ENCODE measurements around the gene DDX10. TPM values are rescaled to one million over a fixed set of nuclear protein-coding genes. Genes with fewer than 3 reads are reported as not detected.

DDX10 gene
- polyA plus RNA-seq, 1 donor (not counting 4 experiments of a cell fraction or from before 2014, with no cell fraction given), result 32.3 TPM

DNA sequence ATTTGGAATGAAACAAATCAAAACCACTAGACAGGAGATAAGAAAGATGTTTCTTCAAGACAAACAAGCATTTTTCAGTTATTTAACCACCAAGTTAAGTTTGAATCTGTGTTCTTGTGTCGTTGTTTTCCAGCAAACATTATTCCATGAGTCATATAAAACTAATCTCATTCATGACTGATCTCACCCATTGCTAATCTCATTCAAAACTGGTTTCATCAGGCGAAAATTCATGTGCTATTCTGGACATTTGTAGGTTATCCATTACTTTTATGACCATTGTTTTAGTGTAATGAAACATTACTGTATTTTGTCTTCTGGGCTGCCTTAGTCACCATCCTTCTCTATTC, 221.8 kb downstream of the DDX10 start:
- H3K4me3 ChIP-seq (ENCODE audit: control insufficient read depth in 2 of 3, extremely low read depth in 1 of 3, insufficient read depth in 2 of 3, low read depth in 1 of 3, low read length in 3 of 3), result no peak overlapping the region
- FAIRE-seq (no peak), DNase-seq (ENCODE audit: low read depth, low spot score) (no peak)
- H4K20me1 ChIP-seq (ENCODE audit: control insufficient read depth, extremely low read depth, insufficient read depth, low read length), result no peaks in the 10 kb centered on the region
- TF ChIP-seq, protein P1, sequence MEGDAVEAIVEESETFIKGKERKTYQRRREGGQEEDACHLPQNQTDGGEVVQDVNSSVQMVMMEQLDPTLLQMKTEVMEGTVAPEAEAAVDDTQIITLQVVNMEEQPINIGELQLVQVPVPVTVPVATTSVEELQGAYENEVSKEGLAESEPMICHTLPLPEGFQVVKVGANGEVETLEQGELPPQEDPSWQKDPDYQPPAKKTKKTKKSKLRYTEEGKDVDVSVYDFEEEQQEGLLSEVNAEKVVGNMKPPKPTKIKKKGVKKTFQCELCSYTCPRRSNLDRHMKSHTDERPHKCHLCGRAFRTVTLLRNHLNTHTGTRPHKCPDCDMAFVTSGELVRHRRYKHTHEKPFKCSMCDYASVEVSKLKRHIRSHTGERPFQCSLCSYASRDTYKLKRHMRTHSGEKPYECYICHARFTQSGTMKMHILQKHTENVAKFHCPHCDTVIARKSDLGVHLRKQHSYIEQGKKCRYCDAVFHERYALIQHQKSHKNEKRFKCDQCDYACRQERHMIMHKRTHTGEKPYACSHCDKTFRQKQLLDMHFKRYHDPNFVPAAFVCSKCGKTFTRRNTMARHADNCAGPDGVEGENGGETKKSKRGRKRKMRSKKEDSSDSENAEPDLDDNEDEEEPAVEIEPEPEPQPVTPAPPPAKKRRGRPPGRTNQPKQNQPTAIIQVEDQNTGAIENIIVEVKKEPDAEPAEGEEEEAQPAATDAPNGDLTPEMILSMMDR (optimal IDR thresholded peaks at IDR 0.05 in 1 of 3, IDR thresholded peaks at IDR 0.05 in 1 of 3, conservative IDR thresholded peaks at IDR 0.05 in 1 of 3; ENCODE audit: extremely low read depth in 1 of 3, insufficient read depth in 2 of 3, low read length in 3 of 3), result no peak
- no peak for TF ChIP-seq EZH2 (IDR thresholded peaks at IDR 0.05; ENCODE audit: low read length)
- no peaks in the 10 kb centered on the region for H3K79me2 ChIP-seq (ENCODE audit: control insufficient read depth, insufficient read depth, low read length)
- H3K9me1 ChIP-seq (ENCODE audit: control insufficient read depth, extremely low read depth, insufficient read depth, low read length), result no peaks in the 10 kb centered on the region
- no peak overlapping the region for H3K27ac ChIP-seq (ENCODE audit: control insufficient read depth, insufficient read depth, low read length)
- no peak overlapping the region for H3K4me2 ChIP-seq (ENCODE audit: control insufficient read depth, extremely low read depth, insufficient read depth, low read depth, low read length)
- H3K36me3 ChIP-seq (ENCODE audit: control insufficient read depth in 2 of 2, extremely low read depth in 1 of 2, insufficient read depth in 2 of 2, low read length in 2 of 2), result no peaks in the 10 kb centered on the region
- H3K4me1 ChIP-seq (ENCODE audit: control insufficient read depth, extremely low read depth, insufficient read depth, low read length), result no peaks in the 10 kb centered on the region
- dilution Hi-C loops (cut with MboI; ENCODE audit: extremely low pct_ligation_motif_present, low sequenced_read_pairs), result no loop called here
- no peaks in the 10 kb centered on the region for H3K9me3 ChIP-seq (ENCODE audit: control insufficient read depth, low read depth, low read length)
- no peak overlapping the region for H3K9ac ChIP-seq (ENCODE audit: control insufficient read depth, extremely low read depth, insufficient read depth, low read length)
- H2AFZ ChIP-seq (ENCODE audit: control insufficient read depth, low read length), result no peak overlapping the region
- no peaks in the 10 kb centered on the region for H3K27me3 ChIP-seq (ENCODE audit: control insufficient read depth, extremely low read depth, insufficient read depth, low read length)

DNA sequence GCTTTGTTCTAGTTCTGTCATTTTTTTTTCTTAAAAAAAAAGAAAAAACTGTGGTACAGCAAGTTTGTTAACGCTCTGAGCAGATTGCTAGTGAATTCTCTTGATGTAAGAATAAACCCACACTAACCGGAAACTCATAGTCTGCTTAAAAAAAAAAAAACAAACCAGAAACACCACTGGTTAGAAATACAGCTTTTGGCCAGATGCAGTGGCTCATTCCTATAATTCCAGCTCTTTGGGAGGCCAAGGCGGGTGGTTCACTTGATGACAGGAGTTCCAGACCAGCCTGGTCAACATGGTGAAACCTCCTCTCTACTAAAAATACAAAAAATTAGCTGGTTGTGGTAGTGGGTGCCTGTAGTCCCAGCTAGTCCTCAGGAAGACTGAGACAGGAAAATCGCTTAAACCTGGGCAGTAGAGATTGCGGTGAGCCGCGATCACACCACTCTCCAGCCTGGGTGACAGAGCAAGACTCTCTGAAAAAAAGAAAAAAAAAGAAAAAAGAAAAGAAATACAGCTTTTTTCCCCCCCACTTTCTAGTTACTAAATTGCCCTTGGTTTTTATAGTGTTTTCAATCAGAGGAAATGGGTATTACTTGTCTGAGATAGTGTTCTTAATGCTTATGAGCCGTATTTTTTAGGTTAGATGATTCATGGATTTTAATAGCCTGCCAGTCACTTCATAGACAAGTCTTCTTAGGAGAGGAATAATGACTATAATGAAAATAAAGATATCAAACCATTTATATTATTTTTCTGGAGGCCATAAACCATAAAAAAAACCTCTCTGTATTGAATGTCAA, 222.8 kb downstream of the DDX10 start:
- no peaks in the 10 kb centered on the region for H4K20me1 ChIP-seq (ENCODE audit: control insufficient read depth, extremely low read depth, insufficient read depth, low read length)
- H3K4me3 ChIP-seq (ENCODE audit: control insufficient read depth in 2 of 3, extremely low read depth in 1 of 3, insufficient read depth in 2 of 3, low read depth in 1 of 3, low read length in 3 of 3), result no peak overlapping the region
- no peaks in the 10 kb centered on the region for H3K9me3 ChIP-seq (ENCODE audit: control insufficient read depth, low read depth, low read length)
- no peak for TF ChIP-seq EZH2 (IDR thresholded peaks at IDR 0.05; ENCODE audit: low read length)
- TF ChIP-seq, protein P1 (optimal IDR thresholded peaks at IDR 0.05 in 1 of 3, IDR thresholded peaks at IDR 0.05 in 1 of 3, conservative IDR thresholded peaks at IDR 0.05 in 1 of 3; ENCODE audit: extremely low read depth in 1 of 3, insufficient read depth in 2 of 3, low read length in 3 of 3), result no peak
- dilution Hi-C loops (cut with MboI; ENCODE audit: extremely low pct_ligation_motif_present, low sequenced_read_pairs), result no loop called here
- DNase-seq (ENCODE audit: low read depth, low spot score) (no peak), FAIRE-seq (no peak)
- H2AFZ ChIP-seq (ENCODE audit: control insufficient read depth, low read length), result no peak overlapping the region
- no peaks in the 10 kb centered on the region for H3K4me1 ChIP-seq (ENCODE audit: control insufficient read depth, extremely low read depth, insufficient read depth, low read length)
- H3K27me3 ChIP-seq (ENCODE audit: control insufficient read depth, extremely low read depth, insufficient read depth, low read length), result no peaks in the 10 kb centered on the region
- H3K9ac ChIP-seq (ENCODE audit: control insufficient read depth, extremely low read depth, insufficient read depth, low read length), result no peak overlapping the region
- H3K79me2 ChIP-seq (ENCODE audit: control insufficient read depth, insufficient read depth, low read length), result no peaks in the 10 kb centered on the region
- H3K36me3 ChIP-seq (ENCODE audit: control insufficient read depth in 2 of 2, extremely low read depth in 1 of 2, insufficient read depth in 2 of 2, low read length in 2 of 2), result no peaks in the 10 kb centered on the region
- H3K4me2 ChIP-seq (ENCODE audit: control insufficient read depth, extremely low read depth, insufficient read depth, low read depth, low read length), result no peak overlapping the region
- no peak overlapping the region for H3K27ac ChIP-seq (ENCODE audit: control insufficient read depth, insufficient read depth, low read length)
- H3K9me1 ChIP-seq (ENCODE audit: control insufficient read depth, extremely low read depth, insufficient read depth, low read length), result no peaks in the 10 kb centered on the region
